ENCODE measurements around the gene LEMD2.

The LEMD2 gene

GRCh38 chr6:33726696-33727095 lies 62.2 kb downstream of the LEMD2 start:
- Histone ChIP-seq H3K27ac (ENCODE audit: low read length) (no peak overlapping the region), H3K4me3 (ENCODE audit: low read length in 2 of 2) (no peak overlapping the region), H3K9ac (ENCODE audit: low read length in 2 of 2) (no peak overlapping the region), H3K4me1 (ENCODE audit: control insufficient read depth, insufficient read depth, low read length) (no peaks in the 10 kb centered on the region), H3K9me3 (ENCODE audit: control insufficient read depth in 2 of 2, low read length in 2 of 2) (no peaks in the 10 kb centered on the region), H3K27me3 (ENCODE audit: control insufficient read depth in 1 of 2, insufficient read depth in 2 of 2, low read length in 2 of 2) (no peaks in the 10 kb centered on the region), H3K36me3 (ENCODE audit: control insufficient read depth in 2 of 2, insufficient read depth in 2 of 2, low read length in 2 of 2) (no peaks in the 10 kb centered on the region)

DNA sequence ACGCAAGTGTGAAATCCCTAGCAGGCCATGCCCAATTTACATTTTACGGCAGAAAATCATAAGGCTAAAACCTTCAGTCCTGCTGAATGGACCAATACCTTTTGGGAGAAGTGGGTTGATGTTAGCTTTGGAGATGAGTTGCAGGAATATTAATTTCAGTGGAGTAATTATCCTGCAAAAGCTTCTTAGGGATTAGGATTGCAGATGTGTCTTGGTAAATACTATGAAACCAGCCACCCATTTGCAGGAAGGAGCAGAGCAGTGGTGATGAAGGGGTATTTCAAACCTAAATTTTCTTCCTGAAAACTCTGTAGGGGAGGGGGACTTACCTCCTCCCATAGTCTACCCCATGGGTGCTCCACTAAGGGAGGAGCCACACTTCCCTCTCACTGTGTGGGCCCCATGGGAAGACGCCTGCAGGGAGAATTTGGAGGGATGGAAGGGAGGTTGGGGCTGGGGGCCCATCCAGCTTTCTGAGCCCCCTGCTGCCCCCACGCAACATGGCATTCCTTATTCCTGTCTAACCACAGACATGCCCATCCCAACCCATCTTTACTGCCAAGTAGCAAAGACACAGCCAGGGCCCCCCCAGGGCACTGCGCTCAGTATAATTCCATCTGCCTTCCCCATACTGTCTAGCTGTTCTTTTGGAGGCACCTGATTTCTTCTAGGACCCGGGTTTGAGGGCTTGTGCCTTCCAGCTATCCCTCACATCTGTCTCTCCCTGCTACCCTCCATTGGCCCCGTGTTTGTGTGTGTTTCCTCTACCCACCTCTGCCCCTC lies 62.8 kb downstream of the LEMD2 start:
- Histone ChIP-seq H3K27ac (ENCODE audit: low read length) (no peak overlapping the region), H3K4me3 (ENCODE audit: low read length in 2 of 2) (no peak overlapping the region), H3K36me3 (ENCODE audit: control insufficient read depth in 2 of 2, insufficient read depth in 2 of 2, low read length in 2 of 2) (no peaks in the 10 kb centered on the region), H3K9ac (ENCODE audit: low read length in 2 of 2) (no peak overlapping the region), H3K4me1 (ENCODE audit: control insufficient read depth, insufficient read depth, low read length) (no peaks in the 10 kb centered on the region), H3K27me3 (ENCODE audit: control insufficient read depth in 1 of 2, insufficient read depth in 2 of 2, low read length in 2 of 2) (no peaks in the 10 kb centered on the region), H3K9me3 (ENCODE audit: control insufficient read depth in 2 of 2, low read length in 2 of 2) (no peaks in the 10 kb centered on the region)

DNA sequence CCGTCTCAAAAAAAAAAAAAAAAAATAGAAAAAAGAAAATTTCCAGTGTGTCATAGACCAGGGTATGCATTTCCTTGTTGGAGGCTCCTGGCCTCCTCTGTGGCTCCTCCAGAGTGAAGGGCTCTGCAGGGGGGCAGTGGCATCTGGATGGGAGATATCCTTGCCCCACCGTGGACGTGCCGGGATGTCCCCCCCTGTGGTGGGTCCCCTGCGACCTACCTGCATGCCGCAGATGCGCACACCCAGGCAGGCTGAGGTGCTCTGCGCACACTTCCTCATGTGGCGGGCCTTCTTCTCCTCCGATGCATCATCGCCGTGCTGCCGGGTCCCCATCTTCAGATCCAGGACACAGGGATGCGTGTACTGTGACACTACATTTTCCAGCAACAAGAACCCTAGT lies 63.7 kb downstream of the LEMD2 start:
- Histone ChIP-seq H3K27ac (ENCODE audit: low read length) (no peak overlapping the region), H3K9me3 (ENCODE audit: control insufficient read depth in 2 of 2, low read length in 2 of 2) (no peaks in the 10 kb centered on the region), H3K27me3 (ENCODE audit: control insufficient read depth in 1 of 2, insufficient read depth in 2 of 2, low read length in 2 of 2) (no peaks in the 10 kb centered on the region), H3K36me3 (ENCODE audit: control insufficient read depth in 2 of 2, insufficient read depth in 2 of 2, low read length in 2 of 2) (no peaks in the 10 kb centered on the region), H3K4me3 (ENCODE audit: low read length in 2 of 2) (no peak overlapping the region), H3K9ac (ENCODE audit: low read length in 2 of 2) (no peak overlapping the region), H3K4me1 (ENCODE audit: control insufficient read depth, insufficient read depth, low read length) (no peaks in the 10 kb centered on the region)

GRCh38 chr6:33724102-33725023 lies 64.6 kb downstream of the LEMD2 start:
- Histone ChIP-seq H3K27ac (ENCODE audit: low read length) (no peak overlapping the region), H3K9ac (ENCODE audit: low read length in 2 of 2) (no peak overlapping the region)

DNA sequence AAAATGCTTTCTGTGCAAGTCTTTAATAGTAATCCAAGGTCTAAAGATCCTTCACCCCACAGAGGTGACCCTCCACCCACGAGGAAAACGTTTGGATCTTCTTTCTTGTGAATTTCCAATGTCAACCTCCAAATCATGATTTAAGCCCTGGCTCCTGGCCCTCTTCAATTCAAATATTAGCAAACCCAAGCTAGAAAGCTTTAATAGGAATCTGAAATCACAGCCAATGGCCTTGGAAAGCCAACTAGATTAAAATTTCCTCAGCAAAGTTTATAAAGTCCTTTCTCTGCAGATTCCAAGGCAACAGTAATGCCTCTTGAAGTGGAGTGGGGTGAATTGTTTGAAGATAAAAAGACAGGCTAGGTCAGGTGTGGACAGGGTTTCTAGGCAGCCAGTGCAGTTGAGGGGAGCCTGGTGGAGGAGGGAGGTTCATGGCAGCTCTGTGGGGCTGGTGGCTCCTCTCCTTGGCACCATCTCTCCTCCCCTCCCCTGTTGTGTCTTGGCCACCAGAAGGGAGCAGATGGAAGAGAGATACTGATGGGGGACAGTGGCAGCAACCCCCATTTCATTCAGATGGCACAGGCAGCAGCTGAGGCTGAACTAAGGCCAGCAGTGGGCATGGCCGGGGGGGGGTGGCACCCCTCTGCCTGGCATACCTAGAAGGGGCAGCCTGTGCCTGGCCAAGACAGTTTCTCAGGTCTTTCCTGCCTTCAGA lies 65.4 kb downstream of the LEMD2 start:
- no peak overlapping the region for H3K4me3 ChIP-seq (ENCODE audit: low read length in 2 of 2)
- no peak overlapping the region for H3K27ac ChIP-seq (ENCODE audit: low read length)
- peaks cover 0 to under 1% of the 10 kb centered on the region in 2 donors for H3K27me3 ChIP-seq (ENCODE audit: control insufficient read depth in 1 of 2, insufficient read depth in 2 of 2, low read length in 2 of 2)
- H3K9me3 ChIP-seq (ENCODE audit: control insufficient read depth in 2 of 2, low read length in 2 of 2), result no peaks in the 10 kb centered on the region
- no peaks in the 10 kb centered on the region for H3K4me1 ChIP-seq (ENCODE audit: control insufficient read depth, insufficient read depth, low read length)
- H3K9ac ChIP-seq (ENCODE audit: low read length in 2 of 2), result no peak overlapping the region
- H3K36me3 ChIP-seq (ENCODE audit: control insufficient read depth in 2 of 2, insufficient read depth in 2 of 2, low read length in 2 of 2), result no peaks in the 10 kb centered on the region

More at GRCh38 chr6:33724102-33725023, 64.6 kb downstream of the LEMD2 start:
- no peaks in the 10 kb centered on the region for H3K36me3 ChIP-seq (ENCODE audit: control insufficient read depth in 2 of 2, insufficient read depth in 2 of 2, low read length in 2 of 2)
- no peaks in the 10 kb centered on the region for H3K27me3 ChIP-seq (ENCODE audit: control insufficient read depth in 1 of 2, insufficient read depth in 2 of 2, low read length in 2 of 2)
- H3K9me3 ChIP-seq (ENCODE audit: control insufficient read depth in 2 of 2, low read length in 2 of 2), result no peaks in the 10 kb centered on the region
- H3K4me1 ChIP-seq (ENCODE audit: control insufficient read depth, insufficient read depth, low read length), result no peaks in the 10 kb centered on the region
- H3K4me3 ChIP-seq (ENCODE audit: low read length in 2 of 2), result no peak overlapping the region

GRCh38 chr6:33722103-33722623 lies 66.8 kb downstream of the LEMD2 start:
- Histone ChIP-seq H3K9me3 (ENCODE audit: control insufficient read depth in 2 of 2, low read length in 2 of 2) (no peaks in the 10 kb centered on the region), H3K27ac (ENCODE audit: low read length) (no peak overlapping the region), H3K27me3 (ENCODE audit: control insufficient read depth in 1 of 2, insufficient read depth in 2 of 2, low read length in 2 of 2) (peaks cover 0 to 3% of the 10 kb centered on the region in 2 donors), H3K4me1 (ENCODE audit: control insufficient read depth, insufficient read depth, low read length) (peaks cover 2% of the 10 kb centered on the region), H3K9ac (ENCODE audit: low read length in 2 of 2) (no peak overlapping the region), H3K4me3 (ENCODE audit: low read length in 2 of 2) (no peak overlapping the region), H3K36me3 (ENCODE audit: control insufficient read depth in 2 of 2, insufficient read depth in 2 of 2, low read length in 2 of 2) (no peaks in the 10 kb centered on the region)

- no peaks in the 10 kb centered on the region for H3K9me3 ChIP-seq (ENCODE audit: control insufficient read depth in 2 of 2, low read length in 2 of 2)
- no peak overlapping the region for H3K27ac ChIP-seq (ENCODE audit: low read length)
- peaks cover 3% of the 10 kb centered on the region for H3K4me1 ChIP-seq (ENCODE audit: control insufficient read depth, insufficient read depth, low read length)
- H3K27me3 ChIP-seq (ENCODE audit: control insufficient read depth in 1 of 2, insufficient read depth in 2 of 2, low read length in 2 of 2), result peaks cover 0 to 3% of the 10 kb centered on the region in 2 donors
- H3K9ac ChIP-seq (ENCODE audit: low read length in 2 of 2), result no peak overlapping the region
- H3K4me3 ChIP-seq (ENCODE audit: low read length in 2 of 2), result no peak overlapping the region
- H3K36me3 ChIP-seq (ENCODE audit: control insufficient read depth in 2 of 2, insufficient read depth in 2 of 2, low read length in 2 of 2), result no peaks in the 10 kb centered on the region
These were observed 67.4 kb downstream of the LEMD2 start for GRCh38 chr6:33721508-33721907.

Data from stomach smooth muscle (tissue), 2 donors.